K562 (cell line): ENCODE data around the gene ERBB3. TPM values are rescaled to one million over a fixed set of nuclear protein-coding genes. Genes with fewer than 3 reads are reported as not detected.

ENCODE experiments used
- CEBPG ChIP-seq, 3 experiments: fragments of 200-800 bp in 1 of 3; sonication (Bioruptor generic) in 1 of 3; sonication (generic) in 1 of 3; formaldehyde crosslinking in 1 of 3; IDR thresholded peaks in 2 of 3; conservative IDR thresholded peaks in 1 of 3; 2 replicates each; pipeline versions ENCODE4 v1.6.1 to v1.8.0; 2016 to 2022; ENCODE audit warnings: missing compliant biosample characterization in 2 of 3, missing genetic modification characterization in 2 of 3, mild to moderate bottlenecking in 1 of 3, missing genetic modification reagents in 1 of 3
- CREM ChIP-seq: IDR thresholded peaks from 2 replicates; pipeline ENCODE4 v1.6.1; 2014; ENCODE audit warnings: antibody characterized with exemption, low read depth
- CSDE1 ChIP-seq, 2 experiments: fragments of 450-650 bp; IDR thresholded peaks; 2 replicates each; pipeline ENCODE4 v1.6.1; 2016; ENCODE audit warnings: mild to moderate bottlenecking in 1 of 2
- DPF2 ChIP-seq: fragments of 450-650 bp; IDR thresholded peaks from 2 replicates; pipeline ENCODE4 v1.6.1; 2016
- EP300 ChIP-seq: IDR thresholded peaks from 2 replicates; pipeline ENCODE4 v1.6.1; 2012; ENCODE audit warnings: low read length, improper control_type of control experiment
- ETS2 ChIP-seq: IDR thresholded peaks from 2 replicates; pipeline ENCODE4 v1.6.1; 2016; ENCODE audit warnings: borderline replicate concordance, missing genetic modification characterization, mild to moderate bottlenecking, moderate library complexity, missing compliant biosample characterization; ENCODE audit not compliant: poor library complexity, severe bottlenecking
- FIP1L1 ChIP-seq: fragments of 200-400 bp; formaldehyde crosslinking; IDR thresholded peaks from 2 replicates; pipeline ENCODE4 v1.6.1; 2018; ENCODE audit warnings: mild to moderate bottlenecking, low read depth, low read length; ENCODE audit not compliant: poor library complexity, severe bottlenecking
- FOXA3 ChIP-seq, 2 experiments: fragments of 450-650 bp in 1 of 2; sonication (generic) in 1 of 2; formaldehyde crosslinking; IDR thresholded peaks in 1 of 2; conservative IDR thresholded peaks in 1 of 2; 2 replicates each; pipeline versions ENCODE4 v1.4.0 to v1.8.0; 2020 to 2022; ENCODE audit warnings: mild to moderate bottlenecking in 2 of 2, missing genetic modification reagents in 1 of 2
- MAFG ChIP-seq: fragments of 450-650 bp; conservative IDR thresholded peaks from 2 replicates; pipeline ENCODE4 v1.6.1; 2016; ENCODE audit warnings: missing genetic modification characterization, missing compliant biosample characterization
- MAX ChIP-seq: sonication (generic); formaldehyde crosslinking; IDR thresholded peaks from 2 replicates; pipeline ENCODE4 v1.9.0; 2022; ENCODE audit warnings: mild to moderate bottlenecking, missing genetic modification reagents
- NCOA6 ChIP-seq: fragments of 450-650 bp; IDR thresholded peaks from 2 replicates; pipeline ENCODE4 v1.6.1; 2017; ENCODE audit warnings: mild to moderate bottlenecking
- POU5F1 ChIP-seq: fragments of 150-350 bp; IDR thresholded peaks from 2 replicates; pipeline ENCODE4 v1.6.1; 2014; ENCODE audit warnings: borderline replicate concordance, low read length, low read depth, mild to moderate bottlenecking; ENCODE audit not compliant: partially characterized antibody
- RHOXF2B ChIP-seq: fragments of 250-450 bp; sonication (Bioruptor Pico); conservative IDR thresholded peaks from 2 replicates; pipeline ENCODE4 v1.5.1; 2021
- SMARCA4 ChIP-seq: fragments of 450-650 bp; IDR thresholded peaks from 2 replicates; pipeline ENCODE4 v1.6.1; 2016
- THAP12 ChIP-seq: fragments of 250-450 bp; sonication (Bioruptor Pico); IDR thresholded peaks from 2 replicates; pipeline ENCODE4 v1.9.0; 2021; ENCODE audit warnings: mild to moderate bottlenecking, inconsistent platforms
- ZBTB26 ChIP-seq: fragments of 450-650 bp; formaldehyde crosslinking; IDR thresholded peaks from 2 replicates; pipeline ENCODE4 v1.4.0; 2022; ENCODE audit warnings: missing genetic modification characterization
- ZKSCAN1 ChIP-seq: fragments of 150-350 bp; IDR thresholded peaks from 2 replicates; pipeline ENCODE4 v1.6.1; 2016; ENCODE audit warnings: low read depth, low read length
- ZNF124 ChIP-seq: sonication (generic); formaldehyde crosslinking; IDR thresholded peaks from 2 replicates; pipeline ENCODE4 v1.8.1; 2022; ENCODE audit warnings: missing genetic modification reagents
- ZNF239 ChIP-seq: fragments of 250-450 bp; sonication (Bioruptor Pico); IDR thresholded peaks from 2 replicates; pipeline ENCODE4 v1.4.0; 2020; ENCODE audit warnings: mild to moderate bottlenecking
- ZNF57 ChIP-seq: fragments of 450-650 bp; formaldehyde crosslinking; IDR thresholded peaks from 2 replicates; pipeline ENCODE4 v1.4.0; 2020; ENCODE audit warnings: mild to moderate bottlenecking, moderate library complexity
- ZNF592 ChIP-seq: fragments of 450-650 bp; IDR thresholded peaks from 2 replicates; pipeline ENCODE4 v1.6.1; 2017; ENCODE audit warnings: antibody characterized with exemption, mild to moderate bottlenecking
- ZNF707 ChIP-seq: fragments of 250-450 bp; sonication (Bioruptor Pico); conservative IDR thresholded peaks from 2 replicates; pipeline ENCODE4 v1.8.0; 2022; ENCODE audit warnings: inconsistent platforms, mild to moderate bottlenecking, moderate library complexity
- polyA plus RNA-seq, 8 experiments: library from polyadenylated mRNA; depleted of rRNA in 4 of 8; stranded (reverse) in 5 of 8; unstranded in 3 of 8; fragments of >200 nt; fragmentation: Nextera tagmentation in 2 of 8; fragmentation: Illumina TruSeq in 1 of 8; extraction: Ambion mirVana in 2 of 8; extraction: Trizol in 1 of 8; gene quantifications; 2 replicates each; pipeline versions ENCODE4 v1.2.1 to v1.2.3, GENCODE V29; 2011 to 2014; ENCODE audit warnings: inconsistent platforms in 1 of 8, missing spikeins in 1 of 8
- total RNA-seq, 7 experiments: library from RNA; depleted of rRNA in 6 of 7; stranded (reverse); fragments of >200 nt in 6 of 7; fragmentation: Illumina TruSeq in 2 of 7; extraction: Trizol in 2 of 7; gene quantifications; 2 replicates each; pipeline versions ENCODE4 v1.2.1 to v1.2.3, GENCODE V29; 2011 to 2021; ENCODE audit warnings: low replicate concordance in 1 of 7

ERBB3 gene
- total and polyA plus RNA-seq, 9 of the 15 experiments (the other 6 are each of a cell fraction or from before 2014, with no cell fraction given): 1.5 to 5.4 (median 3.8) TPM

- TF ChIP-seq POU5F1 (no peak), THAP12 (no peak), CSDE1 (IDR thresholded peaks at IDR 0.05) (no peak), ZNF592 (no peak; the same call in 1 of the 2 replicates), MAFG (tag) (no peak), MAX (CRISPR knock-in tag) (no peak), RHOXF2B (CRISPR knock-in tag) (no peak), ZNF57 (CRISPR knock-in tag) (no peak), FOXA3 (CRISPR knock-in tag; conservative IDR thresholded peaks at IDR 0.05 in 1 of 2, IDR thresholded peaks at IDR 0.05 in 1 of 2) (peak; percentile 93 to 99), SMARCA4 (peak; percentile 98), CREM (peak; percentile 58), DPF2 (peak; percentile 98), CEBPG (CRISPR knock-in tag; IDR thresholded peaks at IDR 0.05) (peak; percentile 80), CEBPG (tag; conservative IDR thresholded peaks at IDR 0.05 in 1 of 2, IDR thresholded peaks at IDR 0.05 in 1 of 2) (peak; percentile 80 to 87), ETS2 (tag) (no peak), ZNF707 (no peak), ZNF124 (CRISPR knock-in tag) (no peak), EP300 (peak; percentile 98), NCOA6 (no peak), ZBTB26 (CRISPR knock-in tag) (no peak), FIP1L1 (no peak), ZKSCAN1 (no peak; the same call in 1 of the 2 replicates), ZNF239 (no peak)
Measured at GRCh38 chr12:56126732-56127239, 46.8 kb downstream of the ERBB3 start (continued).
